Activated CD8-positive, alpha-beta T cell treated with anti-CD3 and anti-CD28 coated beads, Interleukin-2, amount 10 ng/mL, durations not matched to agents 7 days and 5 days (primary cell): ENCODE data around the gene LIG3. TPM values are rescaled to one million over a fixed set of nuclear protein-coding genes. Genes with fewer than 3 reads are reported as not detected.
"Not testable (repeated sequence)": the region's sequence is repeated elsewhere in the genome, so short reads cannot be mapped to it uniquely, and the experiment has no call there.

Experiments
- ATAC-seq: fragments of 150-1000 bp; cut with Tn5 transposase; one replicate; pipeline ENCODE4 v1.10.0; 2021; ENCODE audit warnings: moderate library complexity
- CTCF ChIA-PET: fragments of 350-600 bp; sonication (Branson Sonifier 250); formaldehyde crosslinking; loops from one replicate; lab custom pipeline; 2021; ENCODE audit warnings: antibody characterized with exemption; lab: Charles Lee
- POLR2A ChIA-PET: fragments of 350-600 bp; sonication (Branson Sonifier 250); formaldehyde crosslinking; loops from one replicate; lab custom pipeline; 2021; ENCODE audit warnings: antibody characterized with exemption; lab: Charles Lee
- DNase-seq: peaks from one replicate; pipeline ENCODE4 v3.0.0-alpha.2; 2020
- H3K27ac Mint-ChIP-seq: one replicate; pipeline ENCODE4 v1.8.0; 2021; ENCODE audit warnings: mild to moderate bottlenecking, mixed read lengths
- H3K27me3 Mint-ChIP-seq: one replicate; pipeline ENCODE4 v1.8.0; 2021; ENCODE audit warnings: low read depth, mixed read lengths
- H3K36me3 Mint-ChIP-seq: one replicate; pipeline ENCODE4 v1.8.0; 2021; ENCODE audit warnings: low read depth, mixed read lengths
- H3K4me1 Mint-ChIP-seq: one replicate; pipeline ENCODE4 v1.8.0; 2021; ENCODE audit warnings: low read depth, mixed read lengths
- H3K4me3 Mint-ChIP-seq: one replicate; pipeline ENCODE4 v1.8.0; 2021; ENCODE audit warnings: mild to moderate bottlenecking, mixed read lengths
- H3K9me3 Mint-ChIP-seq: one replicate; pipeline ENCODE4 v1.8.0; 2022; ENCODE audit warnings: mixed read lengths; ENCODE audit not compliant: insufficient read depth
- total RNA-seq, 2 experiments: library from RNA; stranded (reverse); gene quantifications; one replicate each; pipeline ENCODE4 v1.2.3, GENCODE V29; 2021

The LIG3 gene
- total RNA-seq, 2 experiments from 2014 or later, result 38.7 to 42.2 TPM

DNA sequence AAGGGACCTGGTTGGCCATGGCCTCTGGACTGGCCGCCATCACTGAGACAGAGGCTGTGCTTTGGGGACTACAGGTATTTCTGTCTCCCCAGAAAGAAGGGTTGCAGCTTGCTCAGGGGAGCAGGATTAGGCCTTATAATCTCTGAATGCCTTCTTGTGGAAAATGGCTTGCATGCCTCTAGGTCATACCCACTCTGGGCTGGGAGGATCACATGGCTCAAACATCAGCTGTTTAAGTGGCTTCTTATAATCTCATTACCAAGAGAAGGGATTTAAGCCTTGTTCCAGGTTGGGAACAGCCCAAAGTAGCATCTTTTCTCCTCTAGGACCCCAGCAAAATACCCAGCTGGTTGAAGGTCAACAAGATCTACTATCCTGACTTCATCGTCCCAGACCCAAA is 19.1 kb downstream of the LIG3 start:
- no peaks in the 10 kb centered on the region for H3K27me3 Mint-ChIP-seq
- ChIA-PET POLR2A (interaction anchor here (0.7 to 1.0 kb wide), 2 partner anchors 23 to 80 kb away, joined by 3 to 4 read pairs; no protein-coding TSS in a partner anchor), CTCF (interaction anchor here (0.9 to 6.0 kb wide), 17 partner anchors 9 to 120 kb away, joined by 3 to 118 read pairs (median 5); partner anchors contain the start of genes FNDC8, RAD51D and RFFL)
- H3K4me1 Mint-ChIP-seq, result peaks cover 5% of the 10 kb centered on the region
- no peaks in the 10 kb centered on the region for H3K9me3 Mint-ChIP-seq
- ATAC-seq, result no peak
- DNase-seq, result no peak
- peaks cover 40% of the 10 kb centered on the region for H3K36me3 Mint-ChIP-seq
- no peak overlapping the region for H3K4me3 Mint-ChIP-seq
- H3K27ac Mint-ChIP-seq, result no peak overlapping the region

GRCh38 chr17:35000965-35001364 is 20.7 kb downstream of the LIG3 start:
- POLR2A ChIA-PET, result interaction anchor here (0.9 kb wide), 1 partner anchor 89 kb away, joined by 3 read pairs; no protein-coding TSS in a partner anchor
- CTCF ChIA-PET, result interaction anchor here (0.9 to 6.0 kb wide), 5 partner anchors 8 to 554 kb away, joined by 3 to 118 read pairs (median 5); partner anchors contain the start of genes FNDC8, RAD51D and RFFL
- H3K4me3 Mint-ChIP-seq, H3K27me3 Mint-ChIP-seq, H3K4me1 Mint-ChIP-seq, H3K27ac Mint-ChIP-seq, ATAC-seq, DNase-seq, H3K9me3 Mint-ChIP-seq: not testable (repeated sequence)
- H3K36me3 Mint-ChIP-seq, result peaks cover 44% of the 10 kb centered on the region

DNA sequence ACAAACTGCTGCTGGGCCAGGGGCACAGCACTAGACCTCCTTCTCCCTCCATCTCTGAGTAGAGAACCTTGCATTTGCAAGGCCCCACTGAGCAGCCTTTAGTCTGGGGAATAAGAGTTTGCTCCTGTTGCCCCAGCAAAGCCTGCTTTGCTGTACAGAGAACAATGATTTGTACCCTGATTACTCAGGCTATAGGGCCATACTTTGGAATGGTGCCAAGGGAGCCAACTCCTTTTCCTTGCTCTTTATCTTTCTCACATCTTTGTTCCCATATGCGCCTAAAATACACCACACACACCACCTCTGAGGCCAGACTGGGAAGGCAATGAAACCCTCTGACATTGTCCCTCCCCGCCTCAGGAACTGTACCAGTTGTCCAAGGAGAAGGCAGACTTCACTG is 21.2 kb downstream of the LIG3 start:
- Mint-ChIP-seq H3K27ac (peak overlapping the region; percentile 53), H3K4me1 (peaks cover 5% of the 10 kb centered on the region), H3K36me3 (peaks cover 43% of the 10 kb centered on the region), H3K27me3 (no peaks in the 10 kb centered on the region), H3K9me3 (no peaks in the 10 kb centered on the region), H3K4me3 (no peak overlapping the region)
- DNase-seq (no peak), ATAC-seq (no peak)
- CTCF ChIA-PET, result interaction anchor here (0.9 to 1.7 kb wide), 4 partner anchors 21 to 117 kb away, joined by 3 to 8 read pairs (median 5); partner anchors contain the start of gene RFFL
- POLR2A ChIA-PET, result no interaction called here

GRCh38 chr17:35002876-35003551 is 22.7 kb downstream of the LIG3 start:
- POLR2A ChIA-PET, result interaction anchor here (0.6 to 0.8 kb wide), 2 partner anchors 116 to 134 kb away, joined by 3 to 4 read pairs; no protein-coding TSS in a partner anchor
- H3K27me3 Mint-ChIP-seq, result no peaks in the 10 kb centered on the region
- no peak for ATAC-seq
- no peak for DNase-seq
- H3K36me3 Mint-ChIP-seq, result peaks cover 50% of the 10 kb centered on the region
- H3K9me3 Mint-ChIP-seq, result no peaks in the 10 kb centered on the region
- no peak overlapping the region for H3K4me3 Mint-ChIP-seq
- peak overlapping the region; percentile 45 for H3K27ac Mint-ChIP-seq
- CTCF ChIA-PET, result interaction anchor here (1.2 to 1.3 kb wide), 2 partner anchors 116 to 117 kb away, joined by 4 to 8 read pairs; partner anchors contain the start of gene RAD51D
- H3K4me1 Mint-ChIP-seq, result peaks cover 4% of the 10 kb centered on the region

- ATAC-seq (no peak), DNase-seq (no peak)
- CTCF ChIA-PET, result interaction anchor here (1.3 kb wide), 1 partner anchor 19 kb away, joined by 5 read pairs; no protein-coding TSS in a partner anchor
- no peak overlapping the region for H3K4me3 Mint-ChIP-seq
- H3K27ac Mint-ChIP-seq, result no peak overlapping the region
- H3K36me3 Mint-ChIP-seq, result peaks cover 46% of the 10 kb centered on the region
- no peaks in the 10 kb centered on the region for H3K9me3 Mint-ChIP-seq
- no peaks in the 10 kb centered on the region for H3K4me1 Mint-ChIP-seq
- H3K27me3 Mint-ChIP-seq, result no peaks in the 10 kb centered on the region
- POLR2A ChIA-PET, result interaction anchor here (0.8 kb wide), 1 partner anchor 115 kb away, joined by 4 read pairs; no protein-coding TSS in a partner anchor
Measured at GRCh38 chr17:35003778-35004177, 23.5 kb downstream of the LIG3 start.

GRCh38 chr17:35006345-35006744 is 26.0 kb downstream of the LIG3 start:
- Mint-ChIP-seq H3K4me1 (no peaks in the 10 kb centered on the region), H3K9me3 (no peaks in the 10 kb centered on the region), H3K27ac (no peak overlapping the region), H3K36me3 (peaks cover 54% of the 10 kb centered on the region), H3K4me3 (no peak overlapping the region), H3K27me3 (no peaks in the 10 kb centered on the region)
- POLR2A ChIA-PET, result no interaction called here
- CTCF ChIA-PET, result interaction anchor here (0.6 kb wide), 1 partner anchor 9 kb away, joined by 3 read pairs; no protein-coding TSS in a partner anchor
- no peak for ATAC-seq
- DNase-seq, result no peak

GRCh38 chr17:35006961-35007360 is 26.6 kb downstream of the LIG3 start:
- Mint-ChIP-seq H3K27me3 (no peaks in the 10 kb centered on the region), H3K4me3 (no peak overlapping the region), H3K4me1 (no peaks in the 10 kb centered on the region), H3K36me3 (peaks cover 53% of the 10 kb centered on the region), H3K27ac (no peak overlapping the region), H3K9me3 (no peaks in the 10 kb centered on the region)
- ATAC-seq (no peak), DNase-seq (no peak)
- ChIA-PET CTCF (interaction anchor here (3.3 kb wide), 1 partner anchor 7 kb away, joined by 12 read pairs; no protein-coding TSS in a partner anchor), POLR2A (no interaction called here)

GRCh38 chr17:35010093-35010492 is 29.8 kb downstream of the LIG3 start:
- Mint-ChIP-seq H3K27ac (no peak overlapping the region), H3K27me3 (no peaks in the 10 kb centered on the region), H3K9me3 (no peaks in the 10 kb centered on the region), H3K4me3 (no peak overlapping the region), H3K36me3 (peaks cover 40% of the 10 kb centered on the region), H3K4me1 (no peaks in the 10 kb centered on the region)
- DNase-seq, result no peak
- POLR2A ChIA-PET, result interaction anchor here (0.9 to 1.7 kb wide), 3 partner anchors 9 to 19 kb away, joined by 3 to 8 read pairs (median 4); no protein-coding TSS in a partner anchor
- CTCF ChIA-PET, result interaction anchor here (1.0 to 3.3 kb wide), 4 partner anchors 9 to 80 kb away, joined by 3 to 12 read pairs (median 8); no protein-coding TSS in a partner anchor
- no peak for ATAC-seq

DNA sequence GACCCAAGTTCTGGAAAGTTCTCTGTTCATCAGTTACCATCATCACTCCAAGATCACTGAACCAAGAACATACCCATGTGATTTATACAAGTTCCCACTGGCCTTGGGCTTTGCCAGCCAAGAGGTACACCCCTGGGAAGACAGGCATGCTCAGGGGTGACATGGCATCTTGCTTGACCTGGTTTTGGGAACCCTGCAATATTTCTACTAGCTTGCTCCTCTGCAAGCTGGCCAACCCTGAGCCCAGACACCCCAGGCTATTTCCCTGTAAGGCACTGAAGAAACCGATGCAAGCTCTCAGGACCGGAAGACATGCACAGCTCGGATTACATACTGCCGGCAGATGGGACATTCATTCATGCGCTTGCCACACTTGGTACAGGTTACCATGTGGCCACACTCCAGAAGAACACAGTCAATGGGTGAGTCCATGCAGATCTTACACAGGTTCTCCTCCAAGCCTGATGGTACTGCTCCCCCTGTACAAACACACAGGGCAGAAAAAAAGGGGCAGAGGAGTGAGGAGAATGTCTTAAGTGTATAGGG is 31.4 kb downstream of the LIG3 start:
- no peak for DNase-seq
- Mint-ChIP-seq H3K27me3 (no peaks in the 10 kb centered on the region), H3K9me3 (no peaks in the 10 kb centered on the region), H3K4me1 (no peaks in the 10 kb centered on the region), H3K27ac (peak overlapping the region; percentile 8), H3K4me3 (no peak overlapping the region), H3K36me3 (peaks cover 44% of the 10 kb centered on the region)
- no peak for ATAC-seq
- ChIA-PET POLR2A (interaction anchor here (1.6 kb wide), 1 partner anchor 11 kb away, joined by 5 read pairs; no protein-coding TSS in a partner anchor), CTCF (interaction anchor here (1.2 kb wide), 1 partner anchor 11 kb away, joined by 9 read pairs; no protein-coding TSS in a partner anchor)

DNA sequence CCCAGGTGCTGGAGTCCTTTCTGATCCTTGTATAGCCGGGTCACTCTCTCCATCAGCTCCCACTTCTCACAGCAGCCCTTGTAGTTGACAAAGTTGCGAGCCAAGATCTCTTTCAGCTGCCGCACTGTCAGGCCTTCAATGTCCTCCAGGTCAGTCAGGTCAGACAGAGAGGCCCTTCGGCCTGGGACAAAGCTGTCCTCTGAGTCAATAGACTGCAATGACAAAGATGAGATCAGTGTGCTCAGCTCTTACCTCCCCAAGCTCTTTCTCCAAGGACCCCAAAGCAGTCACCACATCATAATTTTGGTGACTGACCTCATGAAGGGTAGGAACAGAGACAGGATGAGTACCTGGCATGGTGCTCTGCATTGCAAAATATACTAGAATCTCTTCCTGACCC is 36.1 kb downstream of the LIG3 start:
- Mint-ChIP-seq H3K27ac (no peak overlapping the region), H3K9me3 (no peaks in the 10 kb centered on the region), H3K4me3 (no peak overlapping the region), H3K36me3 (peaks cover 28% of the 10 kb centered on the region), H3K4me1 (peaks cover 4% of the 10 kb centered on the region), H3K27me3 (no peaks in the 10 kb centered on the region)
- POLR2A ChIA-PET, result interaction anchor here (1.0 kb wide), 1 partner anchor 73 kb away, joined by 3 read pairs; no protein-coding TSS in a partner anchor
- ATAC-seq (no peak), DNase-seq (no peak)
- CTCF ChIA-PET, result interaction anchor here (1.1 to 1.2 kb wide), 2 partner anchors 78 to 81 kb away, joined by 3 read pairs; no protein-coding TSS in a partner anchor

DNA sequence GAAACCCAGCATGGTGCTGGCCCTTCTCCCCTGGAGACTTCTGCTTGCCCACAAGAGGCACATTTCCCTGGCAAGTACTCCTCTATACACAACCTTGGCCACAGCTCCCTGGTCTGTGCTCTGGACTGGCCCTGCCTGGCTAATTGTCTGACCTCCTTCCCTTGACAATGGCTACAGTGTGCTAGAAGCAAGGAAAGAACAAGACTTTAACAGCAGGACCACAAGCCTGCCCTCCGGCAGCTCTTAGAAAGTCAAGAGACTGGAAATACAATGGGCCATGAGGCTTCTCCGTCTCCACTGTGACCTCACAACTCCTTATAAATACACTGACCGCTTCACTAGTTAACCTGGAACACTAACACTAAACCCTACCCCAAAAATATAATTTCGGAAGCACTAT is 36.7 kb downstream of the LIG3 start:
- DNase-seq (no peak), ATAC-seq (no peak)
- ChIA-PET POLR2A (no interaction called here), CTCF (interaction anchor here (1.2 kb wide), 1 partner anchor 80 kb away, joined by 3 read pairs; no protein-coding TSS in a partner anchor)
- no peak overlapping the region for H3K27ac Mint-ChIP-seq
- no peak overlapping the region for H3K4me3 Mint-ChIP-seq
- no peaks in the 10 kb centered on the region for H3K27me3 Mint-ChIP-seq
- no peaks in the 10 kb centered on the region for H3K9me3 Mint-ChIP-seq
- peaks cover 27% of the 10 kb centered on the region for H3K36me3 Mint-ChIP-seq
- peaks cover 11% of the 10 kb centered on the region for H3K4me1 Mint-ChIP-seq
